Lung (tissue), 12 donors: ENCODE results near the gene KRTAP5-9. TPM values are rescaled to one million over a fixed set of nuclear protein-coding genes. Genes with fewer than 3 reads are reported as not detected.
A peak's percentile ranks its signal among the peaks of the same experiment; 100 is the strongest.
"Not testable (repeated sequence)": the region's sequence is repeated elsewhere in the genome, so short reads cannot be mapped to it uniquely, and the experiment has no call there.

ENCODE experiments used
- ATAC-seq: fragments of 200-7000 bp; cut with Tn5 transposase; one replicate; pipeline ENCODE4 v1.9.1; 2020; ENCODE audit warnings: moderate number of reproducible peaks; ENCODE audit not compliant: insufficient read depth, low FRiP score
- DNase-seq, 3 donors: peaks; one replicate each; pipeline ENCODE4 v3.0.0-alpha.2; 2013 to 2017
- H3K27ac ChIP-seq, 2 donors: one replicate each; pipeline ENCODE4 v1.5.1; 2013; ENCODE audit warnings: mild to moderate bottlenecking in 2 of 2, moderate library complexity in 2 of 2, control low read depth in 1 of 2, inconsistent platforms in 1 of 2, low read depth in 1 of 2, low read length in 1 of 2
- H3K27me3 ChIP-seq, 3 donors: one replicate each; pipeline ENCODE4 v1.5.1; 2013; ENCODE audit warnings: low read length in 2 of 3; ENCODE audit not compliant: control insufficient read depth in 3 of 3, insufficient read depth in 3 of 3
- H3K36me3 ChIP-seq, 4 donors: one replicate each; pipeline ENCODE4 v1.5.1; 2013; ENCODE audit warnings: low read length in 4 of 4, mild to moderate bottlenecking in 1 of 4, moderate library complexity in 1 of 4; ENCODE audit not compliant: control insufficient read depth in 4 of 4, insufficient read depth in 4 of 4
- H3K4me1 ChIP-seq, 5 donors: one replicate each; pipeline ENCODE4 v1.5.1; 2013; ENCODE audit warnings: low read length in 5 of 5, mild to moderate bottlenecking in 2 of 5, moderate library complexity in 1 of 5; ENCODE audit not compliant: control insufficient read depth in 5 of 5, insufficient read depth in 5 of 5
- H3K4me3 ChIP-seq: one replicate; pipeline ENCODE4 v1.5.1; 2013; ENCODE audit warnings: mild to moderate bottlenecking, control low read depth, moderate library complexity
- H3K9ac ChIP-seq, 2 donors: one replicate each; pipeline ENCODE4 v1.5.1; 2013; ENCODE audit warnings: low read length in 2 of 2, control low read depth in 1 of 2; ENCODE audit not compliant: insufficient read depth in 1 of 2
- H3K9me3 ChIP-seq, 4 donors: one replicate each; pipeline ENCODE4 v1.5.1; 2013; ENCODE audit warnings: low read length in 3 of 4, mild to moderate bottlenecking in 1 of 4, moderate library complexity in 1 of 4; ENCODE audit not compliant: control insufficient read depth in 4 of 4, insufficient read depth in 3 of 4
- CTCF ChIP-seq: IDR thresholded peaks from 2 replicates; pipeline ENCODE4 v1.5.1; 2012; ENCODE audit warnings: mild to moderate bottlenecking; ENCODE audit errors: control extremely low read depth, extremely low read depth
- WGBS, 2 donors: extraction: QIAGEN DNeasy Blood & Tissue Kit; methylation state at CpG; one replicate each; pipeline ENCODE4 v1.1.7; 2013; 5-methylcytosine and 5-hydroxymethylcytosine counted together
- polyA plus RNA-seq, 2 donors: library from polyadenylated mRNA; stranded (reverse); fragments of 200-250 nt; gene quantifications; one replicate each; pipeline ENCODE4 v1.2.1, GENCODE V29; 2013
- total RNA-seq, 2 donors: library from RNA; depleted of rRNA in 1 of 2; stranded (reverse); fragments of >200 nt in 1 of 2; gene quantifications; one replicate each; pipeline ENCODE4 v1.2.1, GENCODE V29; 2014 to 2021
- donor health status: control.
- donor health status: control.
- donor health status: Bipolar disorder and iron deficiency.
- donor health status: healthy.
- donor health status: DM: yes; HTN: yes; CAD: no.

Gene KRTAP5-9
- total and polyA plus RNA-seq, 4 donors: 0.13 to 0.52 (median 0.29) TPM

GRCh38 chr11:71582309-71582895 lies 34.2 kb downstream of the KRTAP5-9 start, which contains the start of gene KRTAP5-11:
Gene KRTAP5-11, minus strand, starts transcription at chr11:71582875. Its CDS starts 38 bp downstream, at chr11:71582837.
- peaks cover 0 to 4% (median 0%) of the 10 kb centered on the region in 3 donors for H3K27me3 ChIP-seq
- no peak within 1 kb of the TSS for H3K27ac ChIP-seq
- no peak for TF ChIP-seq CTCF
- no peak for ATAC-seq
- no peaks in the 10 kb centered on the region for H3K9me3 ChIP-seq
- H3K9ac ChIP-seq: no peak within 1 kb of the TSS
- no peak for DNase-seq
- no peak within 1 kb of the TSS for H3K4me3 ChIP-seq
- H3K4me1 ChIP-seq: no peaks in the 10 kb centered on the region
- no peaks in the 10 kb centered on the region for H3K36me3 ChIP-seq
- 77 to 79% methylated on average over 3 of the region's 3 CpGs for WGBS, 2 donors

GRCh38 chr11:71582969-71583368 lies 34.7 kb downstream of the KRTAP5-9 start:
- not testable (repeated sequence) for H3K9ac ChIP-seq, H3K27ac ChIP-seq, H3K27me3 ChIP-seq, DNase-seq, H3K4me1 ChIP-seq, H3K9me3 ChIP-seq, ATAC-seq, H3K36me3 ChIP-seq, H3K4me3 ChIP-seq
- WGBS, 2 donors: 69 to 79% methylated on average over 2 of the region's 2 CpGs

GRCh38 chr11:71585673-71586072 lies 37.5 kb downstream of the KRTAP5-9 start:
- not testable (repeated sequence) for H3K9me3 ChIP-seq, H3K4me3 ChIP-seq, H3K27ac ChIP-seq, DNase-seq, H3K4me1 ChIP-seq, H3K36me3 ChIP-seq, H3K9ac ChIP-seq, ATAC-seq, H3K27me3 ChIP-seq
- WGBS, 2 donors: 85 to 89% methylated on average over 5 of the region's 5 CpGs

- not testable (repeated sequence) for H3K27me3 ChIP-seq
These were observed 40.1 kb downstream of the KRTAP5-9 start for GRCh38 chr11:71588314-71588713.

GRCh38 chr11:71588822-71589545 lies 40.8 kb downstream of the KRTAP5-9 start:
- H3K4me3 ChIP-seq, H3K9ac ChIP-seq, H3K9me3 ChIP-seq, DNase-seq, H3K27ac ChIP-seq, H3K27me3 ChIP-seq, H3K36me3 ChIP-seq, H3K4me1 ChIP-seq, ATAC-seq: not testable (repeated sequence)
- WGBS, 2 donors: 57 to 59% methylated on average over 11 of the region's 11 CpGs

More at GRCh38 chr11:71588314-71588713, 40.1 kb downstream of the KRTAP5-9 start:
- ATAC-seq, H3K4me3 ChIP-seq, H3K27ac ChIP-seq, H3K36me3 ChIP-seq, H3K9ac ChIP-seq, H3K9me3 ChIP-seq, H3K4me1 ChIP-seq: not testable (repeated sequence)
- peak in 1 of 3 donors; percentile 24 for DNase-seq
- 58 to 66% methylated on average over 4 of the region's 4 CpGs for WGBS, 2 donors

- WGBS, 2 donors: 64 to 73% methylated on average over 7 to 8 of the region's 8 CpGs
These were observed 41.3 kb downstream of the KRTAP5-9 start for GRCh38 chr11:71589546-71589920.

More at GRCh38 chr11:71589546-71589920, 41.3 kb downstream of the KRTAP5-9 start:
- not testable (repeated sequence) for H3K4me1 ChIP-seq, H3K27ac ChIP-seq, DNase-seq, H3K27me3 ChIP-seq, H3K9ac ChIP-seq, H3K9me3 ChIP-seq, H3K4me3 ChIP-seq, H3K36me3 ChIP-seq, ATAC-seq
